COLO829 (cell line): Measurements from ENCODE around the gene SLC40A1.

ENCODE experiments used
- DNase-seq: peaks from one replicate; pipeline ENCODE4 v3.0.0; 2012; ENCODE audit warnings: low spot score

Gene SLC40A1

DNA sequence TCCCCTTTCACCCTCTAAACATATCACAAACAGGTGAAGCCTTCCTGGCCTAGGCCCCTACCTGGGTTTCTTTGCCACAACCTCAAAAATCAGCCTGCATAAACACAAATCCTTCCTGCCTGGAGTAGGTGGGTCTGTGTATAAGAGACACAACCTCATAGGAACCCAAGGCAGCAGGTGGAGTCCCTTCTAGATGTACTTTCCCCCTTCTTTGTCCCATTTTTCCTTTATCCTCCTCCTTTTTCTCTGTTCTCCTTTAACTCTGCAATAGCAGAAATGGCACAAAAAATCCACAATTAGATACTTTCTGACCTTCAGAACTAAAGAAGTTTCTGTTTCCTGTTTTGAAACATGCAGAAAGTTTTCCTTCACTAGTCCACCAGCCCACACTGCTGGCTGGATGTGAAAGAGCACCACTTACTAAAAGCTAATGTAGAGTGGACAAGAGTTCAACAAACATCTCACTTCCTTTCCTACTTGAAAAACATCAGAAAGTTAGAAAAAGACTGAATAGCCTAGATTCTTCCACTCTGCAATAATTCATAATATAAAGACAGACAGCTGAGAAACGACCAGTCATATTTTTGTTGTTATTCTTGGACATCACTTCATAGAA lies 11.2 kb downstream of the SLC40A1 start:
- DNase-seq = no peak

DNA sequence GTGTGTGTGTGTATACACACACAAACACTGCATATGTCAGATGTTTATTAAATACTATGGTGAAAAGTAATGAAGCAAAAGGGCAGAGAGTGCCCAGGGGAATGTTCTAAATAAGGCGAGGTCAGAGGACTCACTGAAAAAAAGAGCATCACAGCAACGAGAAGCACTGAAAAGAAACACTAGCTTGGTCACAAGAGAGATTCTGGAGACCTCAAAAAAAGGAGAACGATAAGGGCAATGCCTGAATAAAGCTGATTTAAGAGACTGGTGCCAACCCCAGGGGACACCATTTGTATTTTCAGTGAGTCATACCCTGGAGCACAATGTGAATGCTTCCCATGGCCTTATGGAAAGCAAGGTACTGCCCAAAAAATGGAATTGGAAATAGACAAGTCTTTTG lies 14.5 kb downstream of the SLC40A1 start:
- peak; percentile 69 for DNase-seq

DNA sequence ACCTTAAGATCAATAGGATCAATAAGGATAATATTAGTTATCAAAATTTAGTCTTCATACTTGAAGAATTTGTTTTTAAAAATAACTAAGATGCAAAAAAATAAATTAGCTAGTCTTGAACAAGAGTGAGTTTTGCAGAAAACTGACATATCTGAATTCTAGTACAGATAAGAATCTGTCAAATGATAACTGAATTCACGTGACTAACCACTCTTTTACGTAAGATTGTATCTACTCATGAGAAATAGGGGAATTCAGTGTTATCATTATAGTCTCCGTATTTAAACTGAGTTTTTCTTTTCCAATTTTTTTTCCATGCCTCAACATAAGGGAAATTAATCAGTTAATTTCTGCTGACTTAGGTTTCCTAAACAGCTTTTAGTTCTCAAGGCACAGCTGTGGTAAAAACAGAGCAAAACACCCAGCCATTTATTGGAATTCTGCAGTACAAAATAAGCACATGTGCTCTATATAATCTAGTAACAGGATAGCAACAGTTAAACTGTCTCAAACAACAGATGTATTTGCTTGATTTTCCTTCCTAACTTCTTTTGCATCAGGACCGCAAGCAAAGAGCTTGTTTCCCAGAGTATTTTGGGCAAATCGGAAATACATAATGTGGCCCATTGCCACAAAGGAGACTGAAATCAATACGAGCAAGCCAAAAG lies 19.1 kb downstream of the SLC40A1 start:
- DNase-seq = no peak

DNA sequence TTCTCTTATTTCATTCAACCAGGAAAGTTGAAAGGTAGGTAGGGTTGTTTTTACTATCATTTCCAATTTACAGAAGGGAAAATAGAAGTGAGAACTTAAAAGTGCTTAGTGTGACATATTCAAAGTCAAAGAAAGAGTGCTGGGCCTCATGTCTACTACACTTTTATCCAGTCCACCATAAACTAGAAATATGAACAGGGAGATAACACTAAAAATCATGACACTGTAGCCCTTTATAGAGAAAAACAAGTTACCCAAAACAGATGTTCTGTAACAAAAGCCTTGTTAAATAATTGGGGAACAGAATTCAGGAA lies 20.4 kb downstream of the SLC40A1 start:
- no peak for DNase-seq

DNA sequence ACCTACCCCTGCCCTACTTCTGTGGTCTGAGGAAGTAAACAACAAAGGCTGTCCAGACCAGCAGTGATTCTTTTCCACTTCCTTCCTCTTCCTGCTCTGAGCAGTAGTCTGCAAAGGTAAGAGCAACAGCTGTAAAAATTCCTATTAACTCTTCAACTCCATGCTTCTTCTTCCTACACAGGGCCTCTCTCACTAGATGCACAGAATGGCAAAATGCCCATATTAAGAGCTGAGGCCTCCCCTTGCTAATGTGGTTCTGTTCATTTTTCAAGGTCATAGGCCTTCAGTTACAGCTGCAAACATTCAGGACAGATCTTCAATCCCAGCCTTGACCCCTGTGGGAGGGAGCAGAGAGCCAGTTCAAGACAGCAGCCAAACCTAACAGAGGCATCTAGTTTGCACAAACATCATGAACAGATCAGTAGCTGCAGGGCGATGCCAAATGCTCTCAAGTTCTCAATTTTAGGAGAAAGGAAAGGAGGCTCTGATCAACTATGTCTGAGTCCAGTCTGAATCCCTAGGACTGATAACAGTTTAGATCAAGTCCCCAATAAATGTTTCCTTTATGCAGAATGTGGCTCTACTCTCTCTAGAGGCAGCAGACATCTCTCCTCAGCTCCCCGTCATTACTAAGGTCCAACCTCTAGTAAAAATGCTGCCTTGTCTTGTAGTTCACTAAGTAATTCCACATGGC lies 20.9 kb downstream of the SLC40A1 start:
- no peak for DNase-seq

DNA sequence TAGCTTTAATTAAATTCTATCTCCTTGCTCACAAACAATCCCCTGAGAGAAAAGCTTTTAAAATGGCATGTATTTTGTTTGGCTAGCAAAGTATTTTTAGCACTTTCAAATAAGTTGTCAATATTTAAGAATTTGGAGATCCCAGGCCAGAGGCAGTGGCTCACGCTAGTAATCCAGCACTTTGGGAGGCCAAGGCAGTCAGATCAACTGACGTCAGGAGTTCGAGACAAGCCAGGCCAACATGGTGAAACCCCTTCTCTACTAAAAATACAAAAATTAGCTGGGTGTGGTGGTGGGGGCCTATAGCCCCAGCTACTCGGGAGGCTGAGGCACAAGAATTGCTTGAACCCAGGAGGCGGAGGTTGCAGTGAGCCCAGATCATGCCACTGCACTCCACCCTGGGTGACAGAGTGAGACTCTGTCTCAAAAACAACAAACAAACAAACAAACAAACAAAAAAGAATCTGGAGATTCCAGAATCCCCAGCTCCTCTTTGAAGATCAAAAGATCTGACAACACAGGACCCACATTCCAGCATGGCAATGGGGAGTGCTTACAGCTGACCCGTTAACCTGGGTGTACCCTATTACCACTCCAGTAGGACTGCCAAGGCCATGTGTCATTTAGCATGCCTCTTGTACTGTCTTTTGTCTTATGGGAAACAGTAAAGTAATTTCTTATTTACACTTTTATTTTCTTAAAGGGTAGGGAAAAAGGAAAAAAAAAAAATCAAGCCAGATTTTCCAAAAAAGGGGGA lies 21.9 kb downstream of the SLC40A1 start:
- no peak for DNase-seq

DNA sequence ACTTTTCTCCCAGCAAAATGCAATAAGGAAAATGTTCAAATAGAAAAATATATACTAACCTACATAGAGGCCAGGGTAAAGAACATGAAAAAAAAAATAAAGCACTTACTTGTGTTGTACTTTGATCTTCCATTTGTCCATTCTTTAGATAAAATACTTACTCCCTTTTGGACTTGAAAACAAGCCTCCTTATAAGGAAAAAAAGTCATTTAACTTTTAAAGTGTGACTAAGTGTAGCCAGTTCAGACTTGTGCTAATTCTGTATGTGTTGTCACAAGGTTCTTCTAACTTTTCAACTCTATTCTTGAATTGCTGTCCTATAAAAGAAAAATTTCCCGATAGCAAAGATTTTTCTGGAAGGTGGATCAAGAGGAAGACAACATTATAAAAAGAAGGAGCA lies 23.2 kb downstream of the SLC40A1 start:
- DNase-seq = no peak

DNA sequence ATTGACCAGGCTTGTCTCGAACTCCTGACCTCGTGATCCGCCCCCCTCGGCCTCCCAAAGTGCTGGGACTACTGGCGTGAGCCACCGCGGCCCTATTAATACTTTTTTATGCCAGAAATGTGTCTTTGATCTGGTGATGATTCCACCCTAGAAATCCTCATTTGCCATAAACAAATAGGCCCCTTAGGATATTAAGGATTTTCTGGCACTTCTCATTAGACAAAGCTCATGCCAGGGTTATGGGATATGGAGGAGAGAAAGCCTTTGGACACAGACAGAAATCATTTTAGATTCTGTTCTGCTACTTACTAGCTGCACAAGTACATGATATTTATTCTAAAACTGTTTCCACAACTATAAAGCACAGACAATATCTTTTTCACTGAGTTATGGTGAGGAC lies 24.1 kb downstream of the SLC40A1 start:
- no peak for DNase-seq

DNA sequence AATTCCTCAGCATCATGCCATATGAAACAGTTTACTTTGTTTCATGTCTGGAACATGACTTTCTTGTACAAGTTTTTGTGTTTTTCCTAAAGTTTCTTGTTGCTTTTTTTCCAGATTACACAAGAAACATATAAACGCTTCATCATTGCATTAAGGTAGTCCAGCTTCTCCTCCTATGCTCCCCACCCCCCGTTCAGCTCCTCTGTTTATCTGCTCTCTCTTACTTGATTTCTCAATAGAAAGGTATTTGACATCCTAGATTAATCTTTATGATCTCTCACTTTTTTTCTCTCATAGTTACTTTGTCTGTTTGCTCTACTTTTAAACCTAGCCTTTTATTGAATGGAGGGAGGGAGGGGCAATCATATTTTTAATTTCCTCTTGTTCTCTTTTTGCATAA lies 25.4 kb downstream of the SLC40A1 start:
- no peak for DNase-seq

DNA sequence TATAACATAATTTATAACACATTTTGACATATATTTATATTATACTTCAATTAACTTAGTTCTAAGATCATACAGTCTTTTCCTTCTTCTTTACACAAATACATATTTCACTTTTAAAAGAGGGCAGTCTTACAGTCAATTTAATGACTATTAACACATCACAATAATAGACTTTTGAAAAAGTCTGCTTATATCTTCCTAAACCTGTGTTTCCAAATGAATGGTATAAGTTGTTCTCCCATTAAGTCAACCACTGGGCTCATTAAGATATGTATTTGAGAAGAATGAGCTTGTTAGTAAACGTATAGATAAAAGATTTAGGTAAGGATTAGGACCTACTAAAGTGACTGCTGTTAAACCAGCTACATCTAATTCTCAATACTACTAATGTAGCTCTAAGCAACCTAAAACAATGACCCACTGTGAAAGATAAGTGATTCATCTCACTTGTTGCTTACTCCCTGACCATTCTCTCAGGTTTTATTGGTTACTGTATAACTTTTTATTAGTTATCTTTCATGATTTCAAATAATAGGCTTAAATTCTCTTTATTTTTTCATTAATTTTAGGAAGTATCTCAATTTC lies 27.0 kb downstream of the SLC40A1 start:
- DNase-seq = no peak

DNA sequence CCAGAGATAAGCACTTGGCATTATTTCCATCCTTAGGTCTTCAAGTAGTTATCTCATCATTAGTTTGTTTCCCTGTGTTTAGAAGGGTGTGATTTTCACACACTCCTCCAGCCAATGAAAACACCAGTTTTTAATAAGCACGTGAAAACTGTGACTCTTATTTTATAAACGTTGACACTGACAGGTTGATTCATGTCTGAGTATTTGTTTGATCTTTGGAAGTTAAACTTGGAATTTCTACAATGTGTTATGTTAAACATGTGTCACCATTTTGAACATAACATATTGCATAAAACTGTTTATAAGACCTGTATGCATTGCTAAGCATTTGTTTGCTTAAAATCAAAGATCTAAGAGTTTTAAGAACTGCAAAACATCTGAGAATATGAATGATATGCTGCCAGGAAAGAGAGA lies 27.6 kb downstream of the SLC40A1 start:
- no peak for DNase-seq

DNA sequence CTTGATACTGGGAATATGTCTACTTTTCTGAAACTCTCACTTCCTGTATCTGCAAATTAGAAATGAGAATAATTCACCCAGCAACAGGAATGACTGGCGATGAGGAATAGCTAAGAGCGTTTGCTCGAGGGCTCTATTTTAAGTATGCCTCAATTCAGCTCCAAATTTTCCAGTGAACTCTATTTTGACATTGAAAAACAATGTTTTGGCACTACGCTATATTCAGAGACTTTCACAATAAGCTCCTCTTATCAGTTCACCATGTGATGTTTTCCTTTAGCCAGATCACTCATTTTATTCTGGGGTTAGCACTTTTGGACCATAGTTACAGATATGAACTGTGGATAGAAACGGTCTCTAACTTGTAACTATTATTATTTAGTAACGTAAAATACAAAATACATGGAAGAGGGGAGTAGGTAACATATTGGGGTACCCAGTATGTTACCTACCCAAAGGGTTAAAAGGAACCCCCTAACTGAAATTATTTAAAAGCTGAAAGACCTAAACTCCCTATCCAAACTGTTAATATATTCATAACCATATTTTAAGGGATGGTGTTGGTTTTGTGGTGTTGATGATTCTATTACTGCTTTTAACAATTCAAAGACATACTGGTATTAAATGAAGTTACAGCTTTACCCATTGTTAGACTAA lies 28.1 kb downstream of the SLC40A1 start:
- no peak for DNase-seq

DNA sequence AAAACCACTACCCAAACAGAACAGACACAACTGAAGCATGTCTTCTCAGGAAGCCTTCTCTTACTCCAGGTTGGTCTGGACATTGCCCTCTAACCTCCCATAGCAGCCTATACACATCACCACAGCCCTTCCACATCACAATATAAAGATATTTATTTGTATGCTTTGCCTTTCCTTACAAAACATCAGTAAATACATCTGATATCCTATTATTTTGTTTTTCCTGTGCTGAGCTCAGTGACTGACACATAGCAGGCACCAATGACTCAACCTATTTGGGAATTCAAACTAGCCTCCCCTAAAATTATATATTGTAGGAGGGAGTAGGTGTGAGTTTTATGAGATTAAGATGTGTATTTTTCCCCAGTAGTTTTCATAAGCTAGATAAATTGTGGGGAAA lies 28.8 kb downstream of the SLC40A1 start:
- DNase-seq = no peak

DNA sequence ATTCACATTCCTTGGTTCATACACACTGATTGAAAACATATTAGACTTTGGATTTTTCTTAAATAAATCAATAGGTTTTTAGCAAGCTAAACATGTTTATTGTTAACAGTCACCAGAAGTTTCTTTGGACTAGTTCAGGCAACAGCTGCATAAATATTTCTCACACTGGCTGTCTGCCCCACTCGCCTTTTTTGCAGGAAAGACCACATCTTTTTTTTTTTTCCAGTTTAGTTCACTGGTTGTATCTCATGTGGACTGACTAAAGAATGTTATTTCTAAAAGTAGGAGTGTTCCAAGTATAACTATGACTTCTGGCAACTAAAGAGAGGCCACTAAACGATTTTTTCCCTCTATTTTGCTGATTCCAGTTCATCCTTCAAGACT lies 31.1 kb downstream of the SLC40A1 start:
- DNase-seq = no peak

DNA sequence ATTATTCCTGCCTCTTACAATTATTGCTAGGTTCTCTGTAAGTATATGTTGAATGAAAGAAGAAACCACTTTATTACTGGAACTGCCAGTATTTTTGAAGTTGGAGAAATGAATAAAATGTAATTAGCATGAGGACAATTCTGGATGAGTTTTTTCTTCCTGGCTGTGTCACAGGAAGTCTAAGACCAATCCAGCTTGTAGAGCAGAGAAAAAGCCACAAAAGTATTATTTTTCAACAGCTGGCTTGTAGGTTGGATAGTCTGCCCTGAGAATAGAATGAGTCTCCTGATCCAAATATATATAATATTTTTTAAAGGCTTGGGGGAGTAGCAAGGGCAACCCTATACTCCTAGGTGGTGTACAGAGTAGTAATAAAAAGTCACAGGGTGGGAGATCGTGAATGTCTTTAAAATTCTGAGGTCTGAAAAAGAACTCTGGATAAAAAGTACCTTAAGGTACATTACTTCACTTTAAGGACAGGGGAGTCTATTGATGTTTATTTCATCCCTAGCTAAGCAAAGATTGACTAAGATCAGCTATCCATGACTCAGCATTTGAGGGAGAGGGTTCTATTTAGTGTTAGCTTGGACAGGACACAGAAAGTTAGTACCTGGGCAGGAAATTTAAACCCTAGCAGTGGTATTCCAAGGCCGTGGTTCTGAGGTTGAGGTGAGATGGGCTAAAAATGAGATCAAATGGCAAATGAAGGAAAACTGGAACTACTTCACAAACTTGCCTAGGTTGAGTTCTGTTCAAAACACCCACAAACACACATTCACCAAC lies 31.7 kb downstream of the SLC40A1 start:
- DNase-seq = no peak

DNA sequence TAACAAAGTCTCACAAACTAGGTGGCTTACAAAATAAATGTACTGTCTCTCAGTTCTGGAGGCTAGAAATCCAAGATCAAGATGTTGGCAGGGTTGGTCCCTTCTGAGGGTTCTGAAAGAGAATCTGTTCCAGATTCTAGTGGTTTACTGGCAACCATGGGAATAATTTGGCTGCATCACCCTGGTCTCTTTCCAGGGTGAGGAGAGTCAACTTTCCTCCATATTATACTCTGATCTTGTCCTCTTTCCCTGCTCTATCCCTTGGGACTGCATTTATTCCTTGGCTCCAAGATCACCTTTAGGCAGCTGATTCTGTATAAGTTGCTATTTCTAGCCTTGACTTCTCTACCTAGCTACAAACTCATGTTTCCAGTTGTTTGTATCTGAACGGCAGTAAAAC lies 35.2 kb downstream of the SLC40A1 start:
- DNase-seq = no peak

DNA sequence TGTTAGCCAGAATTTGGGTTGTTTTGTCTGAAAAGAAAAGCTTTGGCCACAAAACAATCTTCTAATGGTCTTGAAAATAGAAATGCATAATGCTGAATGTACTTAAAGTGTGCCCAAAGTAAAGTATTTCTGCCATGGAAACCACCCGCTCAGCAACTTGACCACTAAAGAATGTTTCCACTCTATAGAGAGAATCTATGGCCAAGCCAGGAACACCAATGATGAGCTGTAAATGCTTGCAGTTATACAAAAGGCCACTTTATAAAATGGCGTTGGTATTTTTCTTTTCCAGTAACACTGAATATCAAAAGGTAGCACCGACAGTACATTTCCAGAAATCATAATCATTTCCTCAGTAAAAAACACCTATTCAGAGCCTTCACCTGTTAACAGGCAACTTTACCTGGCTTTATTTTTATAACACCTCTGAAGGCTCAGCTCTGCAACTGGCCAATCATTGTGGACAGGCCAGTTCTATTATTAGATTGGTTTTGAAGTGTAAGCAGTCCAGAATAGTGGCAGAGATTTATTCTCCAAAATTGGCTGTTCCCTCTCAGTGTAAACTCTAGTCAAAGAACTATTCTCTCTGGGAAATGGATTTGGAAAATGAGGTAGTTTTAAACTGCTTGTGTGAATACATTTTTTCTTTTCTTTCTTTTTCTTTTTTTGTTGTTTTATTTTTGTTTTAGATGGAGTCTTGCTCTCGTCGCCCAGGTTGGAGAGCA lies 36.1 kb downstream of the SLC40A1 start:
- DNase-seq = no peak

DNA sequence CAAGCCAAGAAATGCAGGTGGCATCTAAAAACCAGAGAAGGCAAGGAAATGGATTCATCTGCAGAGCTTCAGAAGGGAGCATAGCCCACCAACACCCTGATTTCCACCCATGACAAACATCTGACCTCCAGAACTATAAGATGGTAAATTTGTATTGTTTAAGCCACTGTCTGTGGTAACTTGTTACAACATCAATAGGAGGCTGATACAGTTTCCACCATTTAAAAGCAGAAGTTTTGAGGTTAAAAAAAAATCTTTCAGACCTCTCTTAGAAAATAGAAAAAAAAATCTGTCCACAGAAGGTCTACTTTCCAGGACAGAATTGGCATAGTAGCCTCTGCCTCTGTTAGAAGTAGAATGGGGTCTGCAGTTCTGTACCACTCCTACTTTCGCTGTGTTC lies 37.2 kb downstream of the SLC40A1 start:
- DNase-seq = no peak

DNA sequence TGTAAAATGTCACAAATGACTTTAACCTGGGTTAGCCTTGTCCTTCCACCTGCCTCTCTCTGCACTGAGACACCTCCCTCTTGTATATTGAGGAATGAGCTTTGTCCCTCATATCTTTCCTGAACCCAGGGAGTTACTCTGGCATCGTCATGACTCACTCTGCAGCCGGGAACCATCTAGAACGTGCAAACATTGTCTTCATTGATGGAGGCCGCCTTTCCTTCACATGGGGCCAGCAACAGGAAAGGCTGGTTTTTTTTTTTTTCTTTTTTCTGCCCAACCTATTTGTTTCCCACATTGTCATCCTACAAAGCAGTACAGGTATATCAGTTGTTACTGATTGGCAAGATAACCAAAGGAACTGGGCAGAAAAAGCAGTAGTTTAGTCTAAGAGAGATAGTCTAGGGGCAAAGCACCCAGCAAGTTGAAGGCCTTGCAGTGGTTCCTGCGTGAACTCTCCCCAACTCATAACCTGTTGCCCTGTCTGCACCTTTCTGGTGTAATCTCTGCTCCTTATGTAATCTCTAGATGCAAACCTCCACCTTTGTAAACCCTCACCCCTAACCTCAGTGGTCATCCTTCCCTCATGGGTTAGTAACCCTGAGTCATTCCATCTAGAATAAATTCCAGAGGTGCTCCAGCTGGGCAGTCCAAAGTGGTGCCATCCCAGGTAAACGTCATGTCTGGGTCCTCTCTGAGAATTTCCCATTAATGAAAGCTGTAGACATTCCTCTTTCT lies 38.3 kb downstream of the SLC40A1 start:
- no peak for DNase-seq

DNA sequence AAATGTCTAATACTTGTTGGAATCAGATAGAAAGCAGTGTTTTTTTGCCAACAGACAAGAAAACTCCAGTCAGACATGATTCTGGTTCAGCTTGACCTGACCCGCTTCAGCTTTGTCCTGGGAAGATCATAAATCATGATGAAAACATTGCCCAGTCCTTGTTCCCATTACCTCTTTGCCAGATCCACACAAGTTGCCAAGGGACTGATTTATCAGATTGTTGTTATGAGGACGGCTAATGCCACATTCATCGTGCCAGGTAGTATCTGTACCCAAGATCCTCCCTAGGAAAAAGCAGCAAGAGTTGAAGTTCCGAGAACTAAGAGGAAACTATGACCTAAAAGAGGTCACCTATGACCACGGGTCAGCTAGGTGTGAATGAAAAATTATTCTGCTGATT lies 39.0 kb downstream of the SLC40A1 start:
- DNase-seq = no peak
